ENCODE data around the gene CCR6.

- TF ChIP-seq, protein P1, sequence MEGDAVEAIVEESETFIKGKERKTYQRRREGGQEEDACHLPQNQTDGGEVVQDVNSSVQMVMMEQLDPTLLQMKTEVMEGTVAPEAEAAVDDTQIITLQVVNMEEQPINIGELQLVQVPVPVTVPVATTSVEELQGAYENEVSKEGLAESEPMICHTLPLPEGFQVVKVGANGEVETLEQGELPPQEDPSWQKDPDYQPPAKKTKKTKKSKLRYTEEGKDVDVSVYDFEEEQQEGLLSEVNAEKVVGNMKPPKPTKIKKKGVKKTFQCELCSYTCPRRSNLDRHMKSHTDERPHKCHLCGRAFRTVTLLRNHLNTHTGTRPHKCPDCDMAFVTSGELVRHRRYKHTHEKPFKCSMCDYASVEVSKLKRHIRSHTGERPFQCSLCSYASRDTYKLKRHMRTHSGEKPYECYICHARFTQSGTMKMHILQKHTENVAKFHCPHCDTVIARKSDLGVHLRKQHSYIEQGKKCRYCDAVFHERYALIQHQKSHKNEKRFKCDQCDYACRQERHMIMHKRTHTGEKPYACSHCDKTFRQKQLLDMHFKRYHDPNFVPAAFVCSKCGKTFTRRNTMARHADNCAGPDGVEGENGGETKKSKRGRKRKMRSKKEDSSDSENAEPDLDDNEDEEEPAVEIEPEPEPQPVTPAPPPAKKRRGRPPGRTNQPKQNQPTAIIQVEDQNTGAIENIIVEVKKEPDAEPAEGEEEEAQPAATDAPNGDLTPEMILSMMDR (IDR thresholded peaks at IDR 0.05; ENCODE audit: extremely low read depth in 1 of 2, insufficient read depth in 1 of 2, low read depth in 1 of 2, low read length in 2 of 2), result no peak
- TF ChIP-seq MYC (IDR thresholded peaks at IDR 0.05; ENCODE audit: low read depth, low read length) (no peak), FOS (IDR thresholded peaks at IDR 0.05; ENCODE audit: borderline replicate concordance, insufficient read depth, low read length) (no peak), POLR2AphosphoS5 (IDR thresholded peaks at IDR 0.05; ENCODE audit: insufficient read depth, low read depth, low read length) (no peak), POLR2A (IDR thresholded peaks at IDR 0.05; ENCODE audit: low read depth, low read length) (no peak), EZH2 (IDR thresholded peaks at IDR 0.05; ENCODE audit: borderline replicate concordance, low read depth, low read length, severe bottlenecking) (no peak)
- TF ChIP-seq, protein P2, sequence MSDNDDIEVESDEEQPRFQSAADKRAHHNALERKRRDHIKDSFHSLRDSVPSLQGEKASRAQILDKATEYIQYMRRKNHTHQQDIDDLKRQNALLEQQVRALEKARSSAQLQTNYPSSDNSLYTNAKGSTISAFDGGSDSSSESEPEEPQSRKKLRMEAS (IDR thresholded peaks at IDR 0.05; ENCODE audit: insufficient read depth, insufficient read length), result no peak
Observed at GRCh38 chr6:167078745-167079144, 44.2 kb upstream of the CCR6 start.

All from endothelial cell of umbilical vein (primary cell).